Globus pallidus (tissue), 1 donor: Measurements from ENCODE around the gene PLXNA4.
"Not testable (repeated sequence)": the region's sequence is repeated elsewhere in the genome, so short reads cannot be mapped to it uniquely, and the experiment has no call there.

Experiments used
- DNase-seq: peaks from one replicate; pipeline ENCODE4 v3.0.0-alpha.2; 2015; ENCODE audit warnings: low spot score

The PLXNA4 gene, protein sequence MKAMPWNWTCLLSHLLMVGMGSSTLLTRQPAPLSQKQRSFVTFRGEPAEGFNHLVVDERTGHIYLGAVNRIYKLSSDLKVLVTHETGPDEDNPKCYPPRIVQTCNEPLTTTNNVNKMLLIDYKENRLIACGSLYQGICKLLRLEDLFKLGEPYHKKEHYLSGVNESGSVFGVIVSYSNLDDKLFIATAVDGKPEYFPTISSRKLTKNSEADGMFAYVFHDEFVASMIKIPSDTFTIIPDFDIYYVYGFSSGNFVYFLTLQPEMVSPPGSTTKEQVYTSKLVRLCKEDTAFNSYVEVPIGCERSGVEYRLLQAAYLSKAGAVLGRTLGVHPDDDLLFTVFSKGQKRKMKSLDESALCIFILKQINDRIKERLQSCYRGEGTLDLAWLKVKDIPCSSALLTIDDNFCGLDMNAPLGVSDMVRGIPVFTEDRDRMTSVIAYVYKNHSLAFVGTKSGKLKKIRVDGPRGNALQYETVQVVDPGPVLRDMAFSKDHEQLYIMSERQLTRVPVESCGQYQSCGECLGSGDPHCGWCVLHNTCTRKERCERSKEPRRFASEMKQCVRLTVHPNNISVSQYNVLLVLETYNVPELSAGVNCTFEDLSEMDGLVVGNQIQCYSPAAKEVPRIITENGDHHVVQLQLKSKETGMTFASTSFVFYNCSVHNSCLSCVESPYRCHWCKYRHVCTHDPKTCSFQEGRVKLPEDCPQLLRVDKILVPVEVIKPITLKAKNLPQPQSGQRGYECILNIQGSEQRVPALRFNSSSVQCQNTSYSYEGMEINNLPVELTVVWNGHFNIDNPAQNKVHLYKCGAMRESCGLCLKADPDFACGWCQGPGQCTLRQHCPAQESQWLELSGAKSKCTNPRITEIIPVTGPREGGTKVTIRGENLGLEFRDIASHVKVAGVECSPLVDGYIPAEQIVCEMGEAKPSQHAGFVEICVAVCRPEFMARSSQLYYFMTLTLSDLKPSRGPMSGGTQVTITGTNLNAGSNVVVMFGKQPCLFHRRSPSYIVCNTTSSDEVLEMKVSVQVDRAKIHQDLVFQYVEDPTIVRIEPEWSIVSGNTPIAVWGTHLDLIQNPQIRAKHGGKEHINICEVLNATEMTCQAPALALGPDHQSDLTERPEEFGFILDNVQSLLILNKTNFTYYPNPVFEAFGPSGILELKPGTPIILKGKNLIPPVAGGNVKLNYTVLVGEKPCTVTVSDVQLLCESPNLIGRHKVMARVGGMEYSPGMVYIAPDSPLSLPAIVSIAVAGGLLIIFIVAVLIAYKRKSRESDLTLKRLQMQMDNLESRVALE (N-terminal part only)

DNA sequence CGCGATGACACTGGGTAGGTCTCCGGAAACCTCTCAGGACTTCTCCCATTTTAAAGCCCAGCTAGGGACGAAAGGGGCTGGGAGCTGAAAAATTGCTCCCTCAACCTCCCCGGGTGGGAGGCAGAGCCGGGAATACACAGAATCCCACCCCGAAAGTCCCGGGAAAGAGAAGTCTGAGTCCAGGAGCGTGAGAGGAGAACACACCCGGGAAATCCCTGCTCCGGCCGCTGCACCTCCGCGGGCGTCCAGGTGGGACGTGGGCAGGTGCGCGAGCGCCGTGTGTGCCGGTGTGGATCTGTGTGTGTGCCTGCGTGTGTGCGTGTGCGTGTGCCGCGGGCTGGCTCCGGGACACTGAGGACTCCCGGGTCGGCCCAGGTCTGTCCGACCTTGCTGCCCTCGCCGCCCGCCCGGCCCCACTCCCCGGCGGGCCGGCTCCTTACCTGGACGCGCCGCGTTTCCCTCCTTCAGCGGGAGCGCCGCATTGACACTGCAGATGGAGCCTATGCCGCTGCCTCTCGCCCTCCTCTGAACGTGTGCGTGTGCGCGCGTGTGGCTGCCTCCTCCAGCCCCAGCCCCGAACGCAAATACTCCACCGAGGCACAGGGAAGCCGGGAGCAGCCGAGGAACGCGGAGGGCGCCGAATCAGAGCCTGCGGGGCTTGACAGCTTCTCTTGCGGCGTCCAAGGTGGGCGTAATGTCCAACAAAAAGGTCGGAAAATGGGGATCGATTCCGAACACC lies at the start of gene PLXNA4:
Gene PLXNA4 (minus strand): TSS at position 489 of the 739 bp plus-strand sequence. CDS start 67,777 bp downstream, outside the sequence.
- no peak for DNase-seq

DNA sequence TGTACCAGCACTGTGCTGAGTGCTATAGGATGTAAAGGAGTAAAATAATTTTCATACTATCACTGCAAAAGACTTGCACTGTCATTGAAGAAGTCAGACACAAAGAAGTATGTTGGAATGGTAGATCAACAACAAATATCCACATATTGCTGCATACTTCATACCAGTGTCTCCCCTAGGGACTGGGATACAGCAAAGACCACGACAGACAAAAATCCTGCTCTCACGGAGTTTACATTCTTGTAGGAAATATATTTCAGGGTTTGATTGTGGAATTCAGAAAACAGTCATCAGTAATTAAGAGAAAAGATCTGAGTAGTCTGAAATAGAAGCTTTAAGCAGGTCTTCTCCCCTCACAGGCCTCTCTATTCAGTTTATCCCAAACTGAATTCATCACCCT lies 49.4 kb upstream of the PLXNA4 start:
- DNase-seq: no peak

DNA sequence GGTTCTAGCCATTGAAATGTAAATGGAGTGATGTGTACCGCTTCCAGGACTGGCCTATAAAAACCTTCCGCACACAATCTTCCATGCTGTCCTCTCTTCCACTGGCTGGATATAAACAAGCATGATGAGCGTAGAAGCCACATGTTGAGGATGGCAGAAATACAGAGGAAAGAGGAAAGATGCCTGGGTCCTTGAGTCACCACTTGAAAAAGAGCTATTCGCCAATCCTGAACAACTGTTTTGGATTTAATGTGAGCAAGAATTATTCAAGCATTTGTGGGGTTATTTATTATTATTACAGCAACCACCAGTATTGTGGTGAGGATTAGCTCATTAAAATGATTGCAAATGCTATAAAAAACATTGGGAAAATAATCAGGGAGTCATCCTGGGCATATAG lies 45.8 kb upstream of the PLXNA4 start:
- DNase-seq: no peak

DNA sequence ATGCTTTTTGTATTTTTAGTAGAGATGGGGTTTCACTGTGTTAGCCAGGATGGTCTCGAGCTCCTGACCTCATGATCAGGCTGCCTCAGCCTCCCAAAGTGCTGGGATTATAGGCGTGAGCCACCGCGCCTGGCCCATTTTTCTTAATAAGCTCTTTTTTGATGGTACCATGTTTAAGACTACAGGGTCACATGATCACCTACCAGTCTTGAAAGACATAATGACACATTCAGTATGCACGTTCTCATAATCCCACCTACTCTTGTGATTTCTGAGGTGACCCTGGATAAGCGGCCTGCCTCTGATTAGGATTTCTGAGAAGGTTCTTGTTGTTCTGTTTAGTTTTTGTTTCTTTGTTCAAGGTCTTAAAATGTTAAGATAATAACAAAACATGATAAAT lies 43.7 kb upstream of the PLXNA4 start:
- DNase-seq: no peak

DNA sequence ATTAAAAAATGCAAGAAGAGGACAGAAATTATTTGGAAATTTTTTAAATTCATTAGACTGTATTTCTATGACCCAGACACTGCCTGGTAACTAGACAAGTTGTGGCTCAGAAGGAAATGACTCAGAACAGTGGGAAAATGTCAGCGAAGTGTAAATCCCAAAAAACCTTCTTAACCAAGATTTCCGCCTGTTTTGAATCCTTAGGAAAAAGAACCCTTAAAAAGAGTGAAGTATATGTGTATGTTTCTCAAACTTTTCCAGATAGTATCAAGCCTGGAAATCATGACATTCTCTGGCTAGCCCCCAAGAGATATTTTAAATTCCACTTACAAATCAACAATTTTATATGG lies 42.7 kb upstream of the PLXNA4 start:
- no peak for DNase-seq

DNA sequence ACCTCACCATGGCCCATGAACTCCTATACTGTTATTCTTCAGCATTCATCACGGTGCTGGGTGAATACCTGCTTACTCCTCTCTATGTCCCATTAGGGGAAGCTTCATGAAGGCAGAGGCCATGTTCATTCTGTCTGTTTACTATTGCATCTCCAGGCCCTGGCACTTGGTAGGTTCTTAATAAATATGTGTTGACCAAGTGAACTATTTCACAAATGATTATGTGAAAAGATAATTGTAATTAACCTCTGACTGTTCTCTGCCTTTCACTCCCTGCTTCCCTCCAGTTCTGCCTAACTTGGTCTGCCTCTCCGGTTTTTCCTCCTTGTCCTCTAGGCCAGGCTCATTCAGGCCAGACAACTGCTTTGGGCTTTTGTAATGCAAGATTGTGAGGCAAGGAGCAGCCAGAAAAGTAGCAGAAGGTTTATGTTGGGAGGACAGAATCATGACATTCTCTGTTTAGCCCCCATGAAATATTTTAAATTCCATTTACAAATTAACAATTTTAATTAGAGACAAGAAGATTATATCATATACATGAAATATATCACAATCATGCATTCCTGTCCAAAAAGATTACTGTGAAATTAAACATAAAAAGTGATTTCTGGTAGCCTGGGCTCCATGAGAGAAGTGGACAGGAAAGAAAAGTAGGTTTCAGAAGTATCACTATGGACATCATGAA lies 42.1 kb upstream of the PLXNA4 start:
- no peak for DNase-seq

DNA sequence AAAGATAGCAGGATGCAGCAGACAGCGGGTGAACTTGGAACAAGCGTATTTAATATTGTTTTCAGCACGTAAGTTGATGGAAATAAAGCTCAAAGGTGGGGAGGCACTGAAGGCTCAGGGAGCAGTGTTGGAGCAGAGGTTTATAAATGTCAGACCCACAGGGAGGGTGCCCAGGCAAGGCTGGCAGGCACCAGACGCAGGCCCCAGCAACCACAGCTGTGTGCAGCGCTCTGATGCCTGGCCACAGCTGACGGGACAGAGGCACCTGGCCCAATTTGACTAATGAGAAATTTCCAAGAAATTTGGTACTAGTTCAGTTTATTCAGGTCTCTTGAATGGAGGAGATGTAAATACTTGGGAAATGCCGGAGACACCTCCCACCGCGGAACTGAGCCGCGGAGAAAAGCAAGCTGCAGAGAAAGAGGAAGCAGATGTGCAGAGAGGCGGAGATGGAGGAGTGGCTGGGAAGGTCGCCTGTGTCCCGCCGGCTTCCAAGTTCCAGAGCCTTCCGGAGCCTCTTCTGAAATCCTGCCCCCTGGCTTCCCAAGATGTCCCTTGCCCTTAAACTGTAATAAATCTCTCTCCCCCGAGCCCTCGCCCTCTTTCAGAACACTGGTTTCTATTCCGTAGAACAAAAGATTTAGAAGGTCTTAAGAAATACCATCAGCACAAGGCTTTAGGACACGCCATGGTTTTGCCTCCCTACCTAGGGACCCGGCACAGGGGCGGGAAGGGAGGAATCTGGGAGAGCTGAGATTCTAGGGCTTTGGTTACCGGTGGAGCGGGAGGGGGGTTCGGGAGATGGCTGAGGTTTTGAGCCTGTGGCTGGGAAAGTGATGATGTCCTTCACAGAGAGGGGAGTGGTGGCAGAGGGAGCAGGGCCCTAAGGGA lies 38.4 kb upstream of the PLXNA4 start:
- peak; percentile 19 for DNase-seq

DNA sequence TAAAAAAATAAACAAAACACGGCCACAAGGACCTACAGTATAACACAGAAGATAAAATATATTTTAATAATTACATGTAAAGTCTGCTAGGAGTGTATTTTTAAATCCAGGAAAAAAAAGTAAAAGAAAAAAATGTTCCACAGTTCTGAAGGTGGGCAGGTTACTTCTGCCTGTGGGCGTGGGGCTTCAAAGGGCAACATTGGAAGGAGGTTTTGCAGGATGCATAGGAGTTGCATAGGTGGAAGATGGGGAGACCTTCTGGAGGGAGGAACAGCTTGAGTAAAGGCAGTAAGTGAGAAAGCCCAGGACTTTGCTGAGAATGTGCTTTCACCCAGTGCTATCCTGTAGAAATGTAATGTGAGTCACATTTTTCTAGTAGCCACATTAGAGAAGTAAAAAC lies 37.5 kb upstream of the PLXNA4 start:
- DNase-seq: no peak

DNA sequence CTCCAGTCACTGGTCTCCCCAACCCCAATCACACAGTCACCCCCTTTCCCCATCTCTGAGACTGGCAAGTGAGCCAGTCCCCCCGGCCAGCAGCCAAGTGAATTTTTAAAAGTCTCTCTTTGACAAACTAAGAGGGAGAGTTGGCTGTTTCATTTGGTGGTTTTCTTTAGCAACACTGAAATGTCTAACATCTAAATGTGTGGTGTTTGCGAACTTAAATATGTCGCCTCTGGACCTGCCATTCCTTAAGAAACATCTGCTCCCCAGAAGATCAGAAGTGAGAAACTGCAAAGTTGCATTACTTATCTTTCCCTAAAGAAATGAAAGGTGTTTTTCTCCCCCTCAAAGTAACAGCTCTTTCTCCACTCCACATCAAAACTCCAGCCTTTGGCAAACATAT lies 34.7 kb upstream of the PLXNA4 start:
- no peak for DNase-seq

DNA sequence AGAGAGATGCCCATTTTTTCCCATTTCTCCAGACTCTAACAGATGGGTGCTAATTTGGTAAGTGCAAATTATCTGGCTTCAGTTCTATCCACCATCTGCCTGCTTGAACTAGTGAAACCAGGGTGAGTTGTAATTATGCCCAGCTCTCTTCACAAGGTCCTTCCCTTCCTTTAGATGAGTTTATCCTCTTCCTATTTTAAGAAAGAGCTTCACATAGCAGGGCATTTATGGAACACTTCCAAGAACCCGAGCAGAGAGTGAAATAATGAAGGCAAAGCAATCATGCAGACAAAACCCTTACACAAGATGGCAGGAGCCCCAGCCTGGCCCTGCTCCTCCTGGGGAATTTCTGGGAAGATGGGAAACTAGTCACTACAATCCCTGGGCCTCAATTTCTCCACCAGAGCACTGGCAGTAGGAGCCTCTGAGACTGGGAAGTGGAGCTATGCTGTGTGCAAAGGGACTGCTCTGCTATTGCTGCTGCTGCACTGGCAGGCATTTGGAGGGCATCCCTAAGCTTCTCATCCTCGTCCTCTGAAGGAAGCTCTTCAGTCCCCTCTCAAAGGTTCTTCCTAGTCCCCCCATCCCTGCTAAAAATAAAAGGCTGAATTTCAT lies 33.7 kb upstream of the PLXNA4 start:
- no peak for DNase-seq

DNA sequence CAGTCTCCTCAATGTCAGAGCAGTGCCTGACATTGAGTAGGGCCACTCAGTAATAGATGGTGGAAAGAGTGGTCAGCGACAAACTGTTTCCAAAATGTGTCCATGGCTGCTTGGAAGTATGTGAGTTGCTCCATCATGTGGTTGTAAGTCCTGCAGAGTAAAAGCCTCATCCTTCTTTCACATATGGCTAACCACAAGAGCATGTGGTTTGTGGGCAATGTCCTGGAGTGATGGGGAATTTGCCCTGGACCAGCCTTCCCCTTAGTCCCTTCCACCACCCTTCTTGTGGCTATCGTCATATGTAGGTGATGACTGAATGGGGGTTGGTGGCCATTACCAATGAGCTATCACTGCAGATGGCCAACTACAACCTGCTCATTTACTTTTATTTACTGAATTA lies 33.0 kb upstream of the PLXNA4 start:
- DNase-seq: no peak

DNA sequence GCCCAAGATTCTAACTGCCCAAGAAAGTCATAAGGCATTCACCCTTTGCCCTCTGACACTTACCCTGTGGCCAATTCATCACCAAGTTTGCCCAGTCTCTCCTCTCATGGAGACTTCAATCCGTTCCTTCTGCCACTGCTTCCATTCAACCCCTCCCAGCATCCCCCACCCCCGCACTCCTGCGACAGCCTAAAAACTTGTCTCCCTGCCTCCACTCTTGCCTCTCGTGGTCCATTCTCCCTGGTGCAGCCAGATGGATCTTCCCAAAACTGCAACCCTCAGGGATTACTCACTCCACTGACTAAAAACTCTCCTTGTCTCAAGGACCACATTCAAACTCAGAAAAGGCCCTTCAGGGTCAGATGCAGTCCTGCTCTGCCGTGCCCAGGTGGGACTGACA lies 32.3 kb upstream of the PLXNA4 start:
- no peak for DNase-seq

DNA sequence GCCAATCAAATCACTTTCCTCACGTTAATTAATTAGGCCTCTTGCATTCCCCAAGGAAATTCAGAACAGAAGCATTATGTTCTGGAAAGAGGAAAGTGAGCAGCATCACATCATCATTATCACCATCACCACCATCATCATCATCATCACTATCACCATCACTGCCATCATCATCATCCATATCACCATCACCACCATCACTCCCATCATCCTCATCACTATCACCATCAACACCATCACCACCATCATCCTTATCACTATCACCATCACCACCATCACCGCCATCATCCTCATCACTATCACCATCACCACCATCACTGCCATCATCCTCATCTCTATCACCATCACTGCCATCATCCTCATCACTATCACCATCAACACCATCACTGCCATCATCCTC lies 31.4 kb upstream of the PLXNA4 start:
- DNase-seq: no peak

DNA sequence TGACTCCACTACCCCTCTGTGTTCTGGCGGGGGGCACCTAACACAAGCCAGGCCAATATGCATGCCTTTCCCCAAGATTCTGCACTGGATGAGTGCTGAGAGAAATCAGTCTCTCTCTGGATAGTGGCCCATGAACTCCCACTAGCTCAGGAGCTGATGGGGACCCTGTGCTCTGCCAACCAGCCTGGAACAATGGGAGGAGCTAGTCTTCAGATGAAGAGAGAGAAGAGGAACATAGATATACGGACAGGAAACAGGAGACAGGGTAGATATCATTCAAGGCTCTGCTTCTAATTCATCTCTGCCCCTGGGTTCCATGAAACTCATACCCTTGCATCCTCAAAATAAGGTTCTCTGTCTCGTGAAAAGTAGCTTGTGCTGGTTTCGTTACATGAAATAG lies 27.9 kb upstream of the PLXNA4 start:
- DNase-seq: no peak

DNA sequence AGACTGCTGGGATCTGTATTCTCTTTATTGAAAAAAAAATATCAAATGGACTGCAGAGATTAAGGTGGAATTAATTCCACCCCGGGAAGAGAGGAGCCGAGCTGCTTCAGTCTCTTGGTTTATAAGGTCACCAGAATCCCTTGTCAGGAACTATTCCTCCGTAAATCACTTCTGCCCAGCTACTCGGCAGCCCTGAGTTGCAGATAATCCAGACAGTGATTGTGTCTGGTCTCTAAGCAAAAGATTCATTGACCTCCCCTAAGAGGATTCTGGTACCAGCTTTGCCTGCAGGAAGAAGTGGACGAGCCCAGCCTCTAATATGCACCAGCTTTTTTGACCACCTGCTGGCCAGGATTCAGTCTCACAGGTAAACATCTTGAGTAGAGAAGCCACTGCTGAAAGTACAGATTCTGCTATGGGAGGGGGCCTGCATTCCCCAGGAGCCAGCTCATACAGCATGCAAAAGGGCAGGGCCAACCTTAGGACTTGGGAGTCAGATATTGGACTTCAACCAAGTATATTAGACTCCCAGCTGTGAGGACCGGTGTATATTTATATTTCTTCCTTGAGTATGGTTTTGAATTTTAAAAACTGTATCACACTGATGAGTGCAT lies 27.1 kb upstream of the PLXNA4 start:
- no peak for DNase-seq

DNA sequence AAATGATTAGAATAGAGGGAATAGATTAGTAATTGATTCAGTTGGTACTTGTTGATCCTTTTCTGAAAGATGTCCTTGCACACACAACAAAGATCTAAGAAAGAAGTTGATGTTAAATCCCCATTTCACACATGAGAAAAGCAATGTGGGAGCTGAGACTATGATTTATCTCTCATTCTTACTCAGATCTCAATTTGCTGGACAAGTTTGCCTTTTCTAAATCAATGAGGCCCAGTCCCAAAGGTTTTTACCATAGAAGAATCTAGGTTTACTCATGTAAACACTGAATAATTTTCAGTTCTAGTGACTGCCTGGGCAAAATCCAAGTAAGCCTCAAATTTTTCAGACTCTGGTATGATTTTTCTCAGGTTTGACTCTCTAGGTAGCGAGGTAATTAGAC lies 25.5 kb upstream of the PLXNA4 start:
- no peak for DNase-seq

DNA sequence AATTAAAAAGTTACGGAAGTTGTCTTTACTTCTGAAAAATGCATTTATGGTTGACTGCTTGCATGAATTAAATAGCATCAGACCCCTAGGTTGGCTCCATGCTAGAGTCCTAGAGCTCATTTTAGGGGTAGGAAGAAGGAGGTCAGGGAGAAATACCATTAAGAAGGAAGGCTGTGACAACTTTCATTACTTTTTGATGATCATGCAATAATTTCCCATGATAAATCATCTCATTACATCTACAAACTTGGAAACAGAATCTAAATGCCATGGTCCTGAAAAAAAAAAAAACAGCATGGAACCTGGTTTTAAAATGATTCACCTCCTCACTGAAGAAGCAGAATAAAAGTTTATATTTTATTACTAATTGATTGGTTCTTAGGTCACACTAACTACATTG lies 20.3 kb upstream of the PLXNA4 start:
- no peak for DNase-seq

DNA sequence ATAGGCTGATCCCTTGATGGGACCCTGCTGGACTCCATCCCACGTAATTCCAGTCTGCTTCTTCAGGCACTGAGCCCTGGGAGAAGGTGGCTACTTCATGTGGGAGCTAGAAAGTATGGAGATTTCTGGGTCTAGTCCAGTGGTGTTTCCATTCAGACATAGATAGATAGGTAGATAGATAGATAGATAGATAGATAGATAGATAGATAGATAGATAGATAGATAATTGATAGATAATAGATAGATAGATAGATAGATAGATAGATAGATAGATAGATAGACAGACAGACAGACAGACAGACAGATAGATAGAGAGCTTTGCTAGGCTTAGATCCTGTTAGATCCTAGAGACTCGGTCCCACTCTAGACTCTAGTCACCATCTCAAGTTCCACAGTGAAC lies 18.5 kb upstream of the PLXNA4 start:
- DNase-seq: not testable (repeated sequence)

DNA sequence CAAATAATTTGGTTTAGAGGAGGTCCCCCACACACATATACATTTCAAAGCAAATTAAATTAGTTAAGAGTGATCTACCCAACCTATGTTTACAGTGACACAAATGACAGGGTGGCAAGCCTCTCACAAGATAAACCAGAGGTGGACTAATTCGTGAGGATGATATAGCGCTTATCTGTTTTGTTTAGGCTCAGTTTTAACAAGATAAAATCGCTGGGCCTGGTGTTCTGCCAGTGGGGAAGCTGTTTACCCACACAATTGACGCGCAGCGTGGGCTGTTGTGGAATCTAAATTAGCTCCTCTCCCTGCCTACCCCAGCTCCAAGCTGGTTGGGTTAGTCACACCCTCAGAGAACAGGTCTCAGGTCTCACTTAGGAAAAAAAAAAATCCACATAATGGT lies 16.7 kb upstream of the PLXNA4 start:
- DNase-seq: no peak
